Thyroid gland (tissue), 4 donors: ENCODE results near the gene CLIP2.

Source experiments
- POLR2A ChIP-seq, 2 donors: fragments of 450-650 bp; IDR thresholded peaks; one replicate each; pipeline ENCODE4 v1.6.1; 2017; ENCODE audit warnings: antibody characterized with exemption in 2 of 2, mild to moderate bottlenecking in 2 of 2, moderate library complexity in 1 of 2
- TF ChIP-seq, protein P1 (sequence below), 6 experiments: fragments of 200-600 bp in 3 of 6; fragments of 450-650 bp in 3 of 6; sonication (generic) in 3 of 6; IDR thresholded peaks; one replicate each; pipeline ENCODE4 v1.5.1; 2016 to 2019; ENCODE audit warnings: antibody characterized with exemption in 6 of 6, mild to moderate bottlenecking in 2 of 6, inconsistent platforms in 1 of 6, moderate library complexity in 1 of 6

DNA sequence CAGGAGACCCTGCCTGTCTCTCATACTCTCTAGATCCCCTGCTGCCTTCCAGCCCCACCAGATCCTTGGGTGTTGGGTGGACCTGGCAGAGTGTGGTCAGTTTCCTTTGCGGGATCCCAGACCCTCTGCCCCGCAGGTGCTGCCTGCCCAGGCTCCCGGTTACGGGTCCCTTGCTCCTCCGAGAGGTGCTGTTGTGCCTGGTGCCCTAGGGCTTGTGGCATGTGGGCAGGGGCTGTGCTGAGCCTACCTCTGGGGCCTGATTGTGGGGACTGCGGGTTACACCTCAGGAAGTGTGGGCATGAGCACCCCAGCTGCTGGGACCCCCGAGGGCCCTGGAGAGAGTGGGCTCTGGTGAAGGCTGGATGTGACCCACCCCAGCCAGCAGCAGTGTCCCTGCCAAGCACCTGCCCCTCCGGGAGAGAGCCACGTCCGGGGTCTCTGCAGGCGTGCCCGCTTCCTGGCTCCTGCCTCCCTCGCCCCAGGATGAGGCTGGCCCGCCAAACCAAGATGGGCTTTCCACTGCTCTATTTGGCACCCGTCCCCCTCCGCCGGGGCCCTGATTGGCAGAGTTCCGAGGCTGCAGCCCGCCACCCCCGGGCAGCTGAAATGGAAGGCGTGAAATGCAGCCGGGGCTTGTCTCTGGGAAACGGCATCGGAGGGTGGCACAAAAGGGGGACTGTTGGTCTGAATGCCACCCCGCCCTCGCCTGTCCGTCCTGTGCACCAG is 17.0 kb downstream of the CLIP2 start:
- TF ChIP-seq, protein P1, sequence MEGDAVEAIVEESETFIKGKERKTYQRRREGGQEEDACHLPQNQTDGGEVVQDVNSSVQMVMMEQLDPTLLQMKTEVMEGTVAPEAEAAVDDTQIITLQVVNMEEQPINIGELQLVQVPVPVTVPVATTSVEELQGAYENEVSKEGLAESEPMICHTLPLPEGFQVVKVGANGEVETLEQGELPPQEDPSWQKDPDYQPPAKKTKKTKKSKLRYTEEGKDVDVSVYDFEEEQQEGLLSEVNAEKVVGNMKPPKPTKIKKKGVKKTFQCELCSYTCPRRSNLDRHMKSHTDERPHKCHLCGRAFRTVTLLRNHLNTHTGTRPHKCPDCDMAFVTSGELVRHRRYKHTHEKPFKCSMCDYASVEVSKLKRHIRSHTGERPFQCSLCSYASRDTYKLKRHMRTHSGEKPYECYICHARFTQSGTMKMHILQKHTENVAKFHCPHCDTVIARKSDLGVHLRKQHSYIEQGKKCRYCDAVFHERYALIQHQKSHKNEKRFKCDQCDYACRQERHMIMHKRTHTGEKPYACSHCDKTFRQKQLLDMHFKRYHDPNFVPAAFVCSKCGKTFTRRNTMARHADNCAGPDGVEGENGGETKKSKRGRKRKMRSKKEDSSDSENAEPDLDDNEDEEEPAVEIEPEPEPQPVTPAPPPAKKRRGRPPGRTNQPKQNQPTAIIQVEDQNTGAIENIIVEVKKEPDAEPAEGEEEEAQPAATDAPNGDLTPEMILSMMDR (IDR thresholded peaks at IDR 0.05), result no peak
- no peak for TF ChIP-seq POLR2A (IDR thresholded peaks at IDR 0.05)
